ENCODE measurements around the gene SPTBN2.

GRCh38 chr11:66670816-66671215 lies 58.2 kb downstream of the SPTBN2 start:
- TF ChIP-seq CTCF (conservative IDR thresholded peaks at IDR 0.05) (no peak), EZH2 (IDR thresholded peaks at IDR 0.05; ENCODE audit: low read depth) (no peak)

All from PC-9 (cell line).